Measurements from ENCODE around the gene KCP. TPM values are rescaled to one million over a fixed set of nuclear protein-coding genes. Genes with fewer than 3 reads are reported as not detected.

Gene KCP
- total RNA-seq, 1 donor from 2014 or later = 1.3 TPM

- Histone ChIP-seq H3K27me3 (peaks cover 3% of the 10 kb centered on the region), H3K27ac (no peak overlapping the region), H3K4me3 (no peak overlapping the region), H3K4me1 (no peaks in the 10 kb centered on the region), H3K36me3 (no peaks in the 10 kb centered on the region), H3K9me3 (no peaks in the 10 kb centered on the region)
- DNase-seq (peak; percentile 61), ATAC-seq (no peak)
- TF ChIP-seq, protein P1, sequence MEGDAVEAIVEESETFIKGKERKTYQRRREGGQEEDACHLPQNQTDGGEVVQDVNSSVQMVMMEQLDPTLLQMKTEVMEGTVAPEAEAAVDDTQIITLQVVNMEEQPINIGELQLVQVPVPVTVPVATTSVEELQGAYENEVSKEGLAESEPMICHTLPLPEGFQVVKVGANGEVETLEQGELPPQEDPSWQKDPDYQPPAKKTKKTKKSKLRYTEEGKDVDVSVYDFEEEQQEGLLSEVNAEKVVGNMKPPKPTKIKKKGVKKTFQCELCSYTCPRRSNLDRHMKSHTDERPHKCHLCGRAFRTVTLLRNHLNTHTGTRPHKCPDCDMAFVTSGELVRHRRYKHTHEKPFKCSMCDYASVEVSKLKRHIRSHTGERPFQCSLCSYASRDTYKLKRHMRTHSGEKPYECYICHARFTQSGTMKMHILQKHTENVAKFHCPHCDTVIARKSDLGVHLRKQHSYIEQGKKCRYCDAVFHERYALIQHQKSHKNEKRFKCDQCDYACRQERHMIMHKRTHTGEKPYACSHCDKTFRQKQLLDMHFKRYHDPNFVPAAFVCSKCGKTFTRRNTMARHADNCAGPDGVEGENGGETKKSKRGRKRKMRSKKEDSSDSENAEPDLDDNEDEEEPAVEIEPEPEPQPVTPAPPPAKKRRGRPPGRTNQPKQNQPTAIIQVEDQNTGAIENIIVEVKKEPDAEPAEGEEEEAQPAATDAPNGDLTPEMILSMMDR (IDR thresholded peaks at IDR 0.05) = no peak
- intact Hi-C loops (cut with DNase I) = no loop called here
Observed at GRCh38 chr7:128884561-128885369, 25.7 kb downstream of the KCP start.

DNA sequence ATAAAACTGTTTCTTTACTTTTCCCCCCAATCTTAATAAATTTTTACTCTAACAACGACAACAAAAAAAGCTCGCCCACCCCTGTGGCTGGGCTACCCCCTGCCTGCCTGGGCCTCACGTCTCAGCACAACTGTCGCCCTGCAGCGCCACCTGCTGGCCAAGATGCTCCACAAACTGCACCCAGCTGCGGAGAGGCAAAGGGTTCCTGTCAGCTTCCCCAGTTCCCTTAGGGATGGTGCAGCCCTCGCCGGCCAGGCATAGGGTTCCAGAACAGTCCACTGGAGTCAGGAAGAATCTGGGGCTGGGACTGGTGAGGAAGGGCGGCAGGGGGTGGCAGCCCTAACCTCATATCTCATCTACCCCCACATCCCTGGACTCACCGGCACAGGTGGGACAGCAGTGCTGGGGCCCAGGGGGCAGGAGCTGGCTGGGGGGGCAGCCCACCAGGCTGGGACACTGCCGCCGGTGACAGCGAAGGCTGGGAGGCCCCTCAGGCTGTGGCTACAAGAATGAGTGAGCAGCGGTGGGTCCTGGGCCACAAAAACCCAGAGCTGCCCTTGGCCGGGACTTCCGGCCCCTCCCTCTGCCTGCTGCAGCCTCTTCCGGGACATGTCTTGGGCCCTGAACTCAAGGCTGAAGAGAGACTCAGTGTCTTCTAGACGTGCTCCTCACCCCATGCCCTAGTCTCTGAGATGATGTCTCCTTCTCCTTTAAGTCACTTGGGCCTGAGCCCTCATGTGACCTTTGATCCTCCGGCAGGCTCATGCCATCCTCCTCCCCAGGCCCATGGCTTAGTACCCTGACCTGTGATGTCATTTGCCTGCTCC lies 26.7 kb downstream of the KCP start:
- TF ChIP-seq, protein P1 (IDR thresholded peaks at IDR 0.05) = peak; percentile 96
- H3K4me1 ChIP-seq = no peaks in the 10 kb centered on the region
- no peaks in the 10 kb centered on the region for H3K36me3 ChIP-seq
- H3K27me3 ChIP-seq = no peaks in the 10 kb centered on the region
- no peak overlapping the region for H3K27ac ChIP-seq
- peak overlapping the region; percentile 14 for H3K4me3 ChIP-seq
- ATAC-seq = peak; percentile 77
- intact Hi-C loops (cut with DNase I) = no loop called here
- no peaks in the 10 kb centered on the region for H3K9me3 ChIP-seq
- DNase-seq = peak; percentile 92

DNA sequence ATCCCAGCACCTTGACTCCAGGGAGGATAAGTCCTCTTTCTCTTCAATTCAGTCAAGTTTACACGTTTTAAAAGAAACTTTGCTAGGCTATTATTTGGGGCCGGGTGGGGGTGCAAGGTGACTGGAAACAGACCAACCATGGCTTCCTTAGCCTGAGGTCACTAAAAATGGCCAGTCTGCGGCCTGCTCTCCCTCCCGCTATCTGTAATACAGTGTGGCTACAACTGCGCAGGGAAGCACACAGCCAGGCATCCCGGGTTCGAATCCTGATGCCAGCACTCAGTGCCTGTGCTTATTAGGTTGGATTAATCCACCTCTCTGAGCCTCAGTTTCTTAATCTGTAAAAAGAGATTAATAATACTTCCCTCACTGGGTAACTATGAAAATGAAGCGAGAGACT lies 28.4 kb downstream of the KCP start:
- Histone ChIP-seq H3K4me1 (no peaks in the 10 kb centered on the region), H3K27me3 (no peaks in the 10 kb centered on the region), H3K4me3 (no peak overlapping the region), H3K9me3 (no peaks in the 10 kb centered on the region), H3K36me3 (no peaks in the 10 kb centered on the region), H3K27ac (no peak overlapping the region)
- peak; percentile 21 for DNase-seq
- TF ChIP-seq, protein P1 (IDR thresholded peaks at IDR 0.05) = no peak
- ATAC-seq = no peak
- intact Hi-C loops (cut with DNase I) = no loop called here

DNA sequence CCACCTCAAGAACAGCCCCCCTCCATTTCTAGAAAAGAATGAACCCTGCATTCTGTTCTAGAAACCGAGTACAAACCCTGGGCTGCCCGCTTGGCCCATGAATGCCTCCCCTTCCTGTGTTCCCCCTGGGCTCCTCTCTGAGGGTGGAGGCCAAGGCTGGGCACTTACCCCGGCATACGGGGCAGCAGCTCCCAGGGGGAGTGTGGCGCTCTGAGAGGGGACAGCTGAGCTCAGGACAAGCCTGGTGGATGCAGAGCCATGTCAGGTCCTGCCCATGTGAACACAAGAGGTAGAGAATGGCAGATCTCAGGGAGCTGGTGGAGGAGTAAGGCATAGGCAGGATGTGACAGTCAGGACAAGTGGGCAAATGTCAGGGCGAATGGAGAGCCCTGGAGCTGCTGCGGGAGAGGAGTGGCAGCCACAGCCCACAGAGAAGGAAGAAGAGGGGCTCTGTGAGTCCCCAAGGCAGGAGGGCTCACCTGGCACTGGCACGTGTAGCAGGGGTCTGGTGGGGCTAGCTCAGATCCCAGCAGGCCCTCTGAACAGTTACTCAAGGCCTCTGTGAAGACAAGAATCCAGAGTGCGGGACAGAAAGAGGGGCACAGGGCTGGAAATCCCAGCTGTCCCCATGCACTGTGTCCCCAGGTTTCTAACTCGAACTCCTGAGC lies 28.9 kb downstream of the KCP start:
- TF ChIP-seq, protein P1 (IDR thresholded peaks at IDR 0.05) = no peak
- ATAC-seq (no peak), DNase-seq (peak; percentile 32)
- no peaks in the 10 kb centered on the region for H3K9me3 ChIP-seq
- H3K36me3 ChIP-seq = no peaks in the 10 kb centered on the region
- no peak overlapping the region for H3K27ac ChIP-seq
- no peaks in the 10 kb centered on the region for H3K4me1 ChIP-seq
- no peak overlapping the region for H3K4me3 ChIP-seq
- no peaks in the 10 kb centered on the region for H3K27me3 ChIP-seq
- intact Hi-C loops (cut with DNase I) = no loop called here

DNA sequence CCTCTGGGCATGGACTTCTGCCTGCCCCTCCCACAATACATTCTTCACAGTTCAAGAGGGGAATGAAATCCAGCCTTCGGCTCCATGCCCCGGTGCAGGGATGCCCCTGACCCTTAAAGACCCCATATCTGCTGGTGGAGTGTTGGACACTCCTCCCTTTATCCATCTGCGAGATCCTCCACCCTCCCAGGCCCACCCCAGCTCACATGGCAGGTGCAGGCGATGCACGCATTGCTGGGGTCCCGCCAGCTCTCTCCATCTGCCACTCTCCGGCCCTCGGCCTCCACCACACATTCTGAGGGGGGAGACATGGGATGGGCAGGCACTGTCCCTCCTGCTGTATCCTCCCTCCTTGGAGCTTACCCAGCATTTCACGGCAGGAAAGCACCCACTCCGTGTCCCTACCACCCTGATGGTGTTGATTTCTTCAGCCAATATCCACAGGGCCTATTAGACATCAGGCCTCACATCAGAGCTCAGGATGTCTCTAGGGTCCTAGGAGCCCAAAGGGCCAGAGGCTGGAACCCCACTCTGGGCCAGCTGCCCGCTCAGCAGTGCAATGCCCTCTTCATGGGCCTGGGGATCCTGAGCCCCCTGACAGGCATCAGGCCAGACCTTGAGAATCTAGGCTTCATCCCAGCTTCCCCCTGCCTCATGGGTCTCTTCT lies 29.6 kb downstream of the KCP start:
- intact Hi-C loops (cut with DNase I) = no loop called here
- ATAC-seq (no peak), DNase-seq (peak; percentile 50)

More for the DNA sequence above, 29.6 kb downstream of the KCP start:
- no peak overlapping the region for H3K27ac ChIP-seq
- TF ChIP-seq, protein P1 (IDR thresholded peaks at IDR 0.05) = no peak
- H3K36me3 ChIP-seq = no peaks in the 10 kb centered on the region
- no peaks in the 10 kb centered on the region for H3K9me3 ChIP-seq
- H3K4me3 ChIP-seq = no peak overlapping the region
- H3K27me3 ChIP-seq = no peaks in the 10 kb centered on the region
- H3K4me1 ChIP-seq = no peaks in the 10 kb centered on the region

All from upper lobe of right lung (tissue), 1 donor.